PFSK-1 (cell line): ENCODE data around the gene MAPK8.

Source experiments
- FOXP2 ChIP-seq: optimal IDR thresholded peaks from 2 replicates; pipeline ENCODE3; 2011; ENCODE audit warnings: borderline replicate concordance, control low read depth, inconsistent platforms; ENCODE audit not compliant: insufficient read depth; ENCODE audit errors: extremely low read length, extremely low read depth
- POLR2AphosphoS5 ChIP-seq: IDR thresholded peaks from 2 replicates; pipeline ENCODE4 v1.6.1; 2012; ENCODE audit warnings: low read depth, mild to moderate bottlenecking, control low read depth, low read length, moderate library complexity
- REST ChIP-seq, 2 experiments: IDR thresholded peaks; 2 replicates each; pipeline versions ENCODE4 v1.6.1 to v1.8.0; 2011 to 2012; ENCODE audit warnings: low read depth in 2 of 2, low read length in 2 of 2, control low read depth in 1 of 2, inconsistent platforms in 1 of 2, mild to moderate bottlenecking in 1 of 2, moderate library complexity in 1 of 2; ENCODE audit not compliant: insufficient read depth in 1 of 2
- SIN3A ChIP-seq: IDR thresholded peaks from 2 replicates; pipeline ENCODE4 v1.6.1; 2012; ENCODE audit warnings: mild to moderate bottlenecking, low read length, moderate library complexity, borderline replicate concordance; ENCODE audit not compliant: insufficient read depth
- TAF1 ChIP-seq: IDR thresholded peaks from 2 replicates; pipeline ENCODE4 v1.6.1; 2012; ENCODE audit warnings: low read length, control low read depth, borderline replicate concordance; ENCODE audit not compliant: insufficient read depth

Gene MAPK8

GRCh38 chr10:48305905-48306264 lies 592 bp upstream of the MAPK8 start:
- TF ChIP-seq POLR2AphosphoS5: no peak
- no peak for TF ChIP-seq REST (IDR thresholded peaks at IDR 0.05; ENCODE audit: insufficient read depth in 1 of 2, low read depth in 2 of 2, low read length in 2 of 2)
- TF ChIP-seq TAF1: no peak
- TF ChIP-seq SIN3A: no peak
- TF ChIP-seq FOXP2: no peak

DNA sequence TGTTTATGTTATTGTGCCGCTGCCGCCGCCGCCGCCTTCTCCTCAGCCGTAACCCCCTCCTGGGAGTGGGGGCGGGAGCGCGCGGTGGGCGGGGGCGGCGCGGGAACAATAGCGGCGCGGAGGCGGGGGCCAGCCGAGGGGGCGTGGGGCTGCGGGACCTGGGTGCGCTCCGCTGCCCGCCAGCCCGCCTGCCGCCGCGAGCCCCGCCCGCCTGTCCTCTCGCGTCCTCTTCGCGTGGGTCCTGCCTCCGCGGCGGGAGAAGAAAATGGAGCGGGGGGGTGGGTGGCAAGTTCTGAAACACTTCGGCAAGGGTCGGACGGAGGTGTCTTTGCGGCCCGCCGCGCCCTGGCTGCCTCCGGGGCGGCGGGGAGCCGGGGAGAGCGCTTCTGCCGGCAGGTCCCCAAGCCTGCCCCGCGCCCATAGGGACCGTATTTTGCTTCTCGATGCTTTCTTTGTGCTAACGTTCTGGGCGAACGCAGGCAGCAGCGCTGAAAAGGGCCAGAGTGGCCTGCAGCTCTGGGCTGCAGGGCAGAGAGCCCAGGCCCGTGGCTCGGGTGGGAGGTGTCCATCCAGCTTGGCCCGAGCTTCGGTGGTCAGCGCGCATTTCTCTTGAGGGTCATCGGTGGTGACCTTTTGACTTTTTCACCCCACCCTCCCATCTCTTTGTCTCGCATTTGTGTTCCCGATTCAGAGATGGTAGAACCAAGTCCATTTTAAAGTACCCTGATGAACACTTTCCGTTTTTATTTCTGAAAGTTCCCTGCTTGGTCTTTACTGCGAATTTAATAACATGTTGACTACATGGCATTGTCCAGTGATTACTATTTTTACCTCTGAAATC lies 613 bp downstream of the MAPK8 start:
- no peak for TF ChIP-seq TAF1
- no peak for TF ChIP-seq SIN3A
- peak; percentile 25 for TF ChIP-seq FOXP2
- TF ChIP-seq POLR2AphosphoS5: no peak
- no peak for TF ChIP-seq REST (IDR thresholded peaks at IDR 0.05; ENCODE audit: insufficient read depth in 1 of 2, low read depth in 2 of 2, low read length in 2 of 2)

DNA sequence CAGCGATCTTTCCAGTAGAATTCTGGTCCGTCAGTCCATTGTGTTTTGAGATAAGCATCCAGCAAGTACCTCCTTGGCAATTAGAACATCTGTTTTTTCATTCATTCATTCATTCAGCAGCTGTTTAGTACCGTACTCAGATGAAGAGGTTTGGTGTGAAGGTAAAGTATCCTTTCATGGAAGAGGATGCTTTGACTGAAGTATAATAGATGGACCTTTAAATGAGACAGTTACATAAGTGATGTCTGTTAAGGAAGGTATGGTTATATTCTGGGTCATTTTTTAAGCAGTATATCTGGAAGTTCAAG lies 1.2 kb downstream of the MAPK8 start:
- TF ChIP-seq SIN3A (no peak), POLR2AphosphoS5 (no peak)

DNA sequence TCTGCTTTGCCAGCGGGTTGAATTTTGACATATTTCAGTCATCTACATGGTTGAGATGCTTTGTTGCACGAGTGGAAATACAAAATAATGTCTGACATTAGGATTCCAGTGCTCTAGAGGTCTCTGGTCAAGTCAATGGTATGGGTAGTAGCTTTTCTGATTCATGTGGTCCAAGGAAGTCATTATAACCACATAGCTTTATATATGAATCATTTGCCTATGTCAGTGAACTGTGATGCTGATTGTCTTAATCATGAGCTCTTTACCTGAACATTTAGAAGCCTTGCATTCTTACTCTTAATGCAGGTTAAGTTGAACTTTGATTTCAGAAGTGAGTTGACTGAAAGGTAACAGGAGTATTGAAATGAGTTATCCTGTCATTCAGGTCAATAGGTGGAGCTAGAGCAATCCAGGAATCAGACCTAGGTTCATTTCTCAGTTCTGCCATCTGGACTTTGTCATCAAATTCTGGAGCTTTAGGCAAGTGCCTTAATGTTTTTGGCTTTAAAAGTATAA lies 3.3 kb downstream of the MAPK8 start:
- TF ChIP-seq SIN3A (no peak), FOXP2 (no peak), TAF1 (no peak), POLR2AphosphoS5 (no peak), REST (IDR thresholded peaks at IDR 0.05; ENCODE audit: insufficient read depth in 1 of 2, low read depth in 2 of 2, low read length in 2 of 2) (no peak)

GRCh38 chr10:48314107-48314506 lies 7.6 kb downstream of the MAPK8 start:
- no peak for TF ChIP-seq TAF1
- TF ChIP-seq FOXP2: no peak
- TF ChIP-seq SIN3A: no peak
- TF ChIP-seq REST (IDR thresholded peaks at IDR 0.05; ENCODE audit: insufficient read depth in 1 of 2, low read depth in 2 of 2, low read length in 2 of 2): no peak
- no peak for TF ChIP-seq POLR2AphosphoS5
